ENCODE data around the gene LGI1. TPM values are rescaled to one million over a fixed set of nuclear protein-coding genes. Genes with fewer than 3 reads are reported as not detected.

The LGI1 gene
- polyA plus RNA-seq, 2 donors = 0.88 to 1.0 TPM

GRCh38 chr10:93752761-93753160, 5.0 kb upstream of the LGI1 start:
- H3K27ac ChIP-seq (ENCODE audit: low read depth in 2 of 2, low read length in 1 of 2) = peak overlapping the region in 1 of 2 donors; percentile 57
- peaks cover 0 to 7% of the 10 kb centered on the region in 2 donors for H3K4me1 ChIP-seq (ENCODE audit: control insufficient read depth in 2 of 2, insufficient read depth in 2 of 2, low read length in 1 of 2)

GRCh38 chr10:93753621-93754250, 4.0 kb upstream of the LGI1 start:
- H3K9me3 ChIP-seq (ENCODE audit: control insufficient read depth in 2 of 2, insufficient read depth in 1 of 2, low read depth in 1 of 2, low read length in 1 of 2) = peaks cover 0 to 3% of the 10 kb centered on the region in 2 donors
- H3K27me3 ChIP-seq (ENCODE audit: control insufficient read depth in 1 of 2, insufficient read depth in 2 of 2, low read length in 2 of 2) = peaks cover 0 to 5% of the 10 kb centered on the region in 2 donors
- H3K36me3 ChIP-seq (ENCODE audit: control insufficient read depth in 2 of 2, insufficient read depth in 2 of 2, low read length in 1 of 2) = no peaks in the 10 kb centered on the region
- no peak overlapping the region for H3K4me3 ChIP-seq (ENCODE audit: low read depth in 1 of 2, low read length in 2 of 2)
- WGBS, 2 donors = 31 to 45% methylated on average over 3 of the region's 3 CpGs
- peak overlapping the region in 1 of 2 donors; percentile 26 for H3K27ac ChIP-seq (ENCODE audit: low read depth in 2 of 2, low read length in 1 of 2)
- H3K4me1 ChIP-seq (ENCODE audit: control insufficient read depth in 2 of 2, insufficient read depth in 2 of 2, low read length in 1 of 2) = peaks cover 0 to 7% of the 10 kb centered on the region in 2 donors

More at GRCh38 chr10:93752761-93753160, 5.0 kb upstream of the LGI1 start:
- Histone ChIP-seq H3K4me3 (ENCODE audit: low read depth in 1 of 2, low read length in 2 of 2) (no peak overlapping the region), H3K36me3 (ENCODE audit: control insufficient read depth in 2 of 2, insufficient read depth in 2 of 2, low read length in 1 of 2) (no peaks in the 10 kb centered on the region), H3K27me3 (ENCODE audit: control insufficient read depth in 1 of 2, insufficient read depth in 2 of 2, low read length in 2 of 2) (peaks cover 0 to 5% of the 10 kb centered on the region in 2 donors), H3K9me3 (ENCODE audit: control insufficient read depth in 2 of 2, insufficient read depth in 1 of 2, low read depth in 1 of 2, low read length in 1 of 2) (peaks cover 0 to 3% of the 10 kb centered on the region in 2 donors)

- Histone ChIP-seq H3K27me3 (ENCODE audit: control insufficient read depth in 1 of 2, insufficient read depth in 2 of 2, low read length in 2 of 2) (peaks cover 0 to 5% of the 10 kb centered on the region in 2 donors), H3K27ac (ENCODE audit: low read depth in 2 of 2, low read length in 1 of 2) (peak overlapping the region; percentile 33 to 34), H3K36me3 (ENCODE audit: control insufficient read depth in 2 of 2, insufficient read depth in 2 of 2, low read length in 1 of 2) (no peaks in the 10 kb centered on the region), H3K9me3 (ENCODE audit: control insufficient read depth in 2 of 2, insufficient read depth in 1 of 2, low read depth in 1 of 2, low read length in 1 of 2) (peaks cover 0 to 3% of the 10 kb centered on the region in 2 donors), H3K4me3 (ENCODE audit: low read depth in 1 of 2, low read length in 2 of 2) (no peak overlapping the region), H3K4me1 (ENCODE audit: control insufficient read depth in 2 of 2, insufficient read depth in 2 of 2, low read length in 1 of 2) (peaks cover 0 to 7% of the 10 kb centered on the region in 2 donors)
- WGBS, 2 donors = 81 to 86% methylated on average over 3 of the region's 3 CpGs
These were observed 3.0 kb upstream of the LGI1 start for GRCh38 chr10:93754761-93755160.

- peaks cover 0 to 3% of the 10 kb centered on the region in 2 donors for H3K9me3 ChIP-seq (ENCODE audit: control insufficient read depth in 2 of 2, insufficient read depth in 1 of 2, low read depth in 1 of 2, low read length in 1 of 2)
- H3K36me3 ChIP-seq (ENCODE audit: control insufficient read depth in 2 of 2, insufficient read depth in 2 of 2, low read length in 1 of 2) = no peaks in the 10 kb centered on the region
- H3K27me3 ChIP-seq (ENCODE audit: control insufficient read depth in 1 of 2, insufficient read depth in 2 of 2, low read length in 2 of 2) = peaks cover 0 to 5% of the 10 kb centered on the region in 2 donors
- no peak overlapping the region for H3K4me3 ChIP-seq (ENCODE audit: low read depth in 1 of 2, low read length in 2 of 2)
- 71 to 76% methylated on average over 10 of the region's 10 CpGs for WGBS, 2 donors
- H3K27ac ChIP-seq (ENCODE audit: low read depth in 2 of 2, low read length in 1 of 2) = peak overlapping the region in 1 of 2 donors; percentile 33
- H3K4me1 ChIP-seq (ENCODE audit: control insufficient read depth in 2 of 2, insufficient read depth in 2 of 2, low read length in 1 of 2) = peaks cover 0 to 7% of the 10 kb centered on the region in 2 donors
These were observed 2.2 kb upstream of the LGI1 start for GRCh38 chr10:93755443-93756116.

GRCh38 chr10:93756118-93756517, 1.6 kb upstream of the LGI1 start:
- peaks cover 0 to 3% of the 10 kb centered on the region in 2 donors for H3K9me3 ChIP-seq (ENCODE audit: control insufficient read depth in 2 of 2, insufficient read depth in 1 of 2, low read depth in 1 of 2, low read length in 1 of 2)
- WGBS, 2 donors = 65 to 70% methylated on average over 3 of the region's 3 CpGs
- no peak overlapping the region for H3K27ac ChIP-seq (ENCODE audit: low read depth in 2 of 2, low read length in 1 of 2)
- no peaks in the 10 kb centered on the region for H3K36me3 ChIP-seq (ENCODE audit: control insufficient read depth in 2 of 2, insufficient read depth in 2 of 2, low read length in 1 of 2)
- H3K4me1 ChIP-seq (ENCODE audit: control insufficient read depth in 2 of 2, insufficient read depth in 2 of 2, low read length in 1 of 2) = peaks cover 0 to 7% of the 10 kb centered on the region in 2 donors
- H3K27me3 ChIP-seq (ENCODE audit: control insufficient read depth in 1 of 2, insufficient read depth in 2 of 2, low read length in 2 of 2) = peaks cover 0 to 5% of the 10 kb centered on the region in 2 donors
- H3K4me3 ChIP-seq (ENCODE audit: low read depth in 1 of 2, low read length in 2 of 2) = no peak overlapping the region

- Histone ChIP-seq H3K4me1 (ENCODE audit: control insufficient read depth in 2 of 2, insufficient read depth in 2 of 2, low read length in 1 of 2) (peaks cover 0 to 4% of the 10 kb centered on the region in 2 donors), H3K36me3 (ENCODE audit: control insufficient read depth in 2 of 2, insufficient read depth in 2 of 2, low read length in 1 of 2) (no peaks in the 10 kb centered on the region), H3K27ac (ENCODE audit: low read depth in 2 of 2, low read length in 1 of 2) (peak overlapping the region in 1 of 2 donors; percentile 52), H3K9me3 (ENCODE audit: control insufficient read depth in 2 of 2, insufficient read depth in 1 of 2, low read depth in 1 of 2, low read length in 1 of 2) (peaks cover 0 to 3% of the 10 kb centered on the region in 2 donors), H3K27me3 (ENCODE audit: control insufficient read depth in 1 of 2, insufficient read depth in 2 of 2, low read length in 2 of 2) (peaks cover 0 to 5% of the 10 kb centered on the region in 2 donors), H3K4me3 (ENCODE audit: low read depth in 1 of 2, low read length in 2 of 2) (no peak overlapping the region)
- WGBS, 2 donors = 17 to 35% methylated on average over 5 of the region's 5 CpGs
These were observed 600 bp upstream of the LGI1 start for GRCh38 chr10:93757136-93757535.

- peaks cover 0 to 3% of the 10 kb centered on the region in 2 donors for H3K9me3 ChIP-seq (ENCODE audit: control insufficient read depth in 2 of 2, insufficient read depth in 1 of 2, low read depth in 1 of 2, low read length in 1 of 2)
- peak overlapping the region in 1 of 2 donors; percentile 21 for H3K4me3 ChIP-seq (ENCODE audit: low read depth in 1 of 2, low read length in 2 of 2)
- WGBS, 2 donors = 60 to 64% methylated on average over 5 of the region's 5 CpGs
- no peaks in the 10 kb centered on the region for H3K36me3 ChIP-seq (ENCODE audit: control insufficient read depth in 2 of 2, insufficient read depth in 2 of 2, low read length in 1 of 2)
- peaks cover 0 to 4% of the 10 kb centered on the region in 2 donors for H3K4me1 ChIP-seq (ENCODE audit: control insufficient read depth in 2 of 2, insufficient read depth in 2 of 2, low read length in 1 of 2)
- H3K27me3 ChIP-seq (ENCODE audit: control insufficient read depth in 1 of 2, insufficient read depth in 2 of 2, low read length in 2 of 2) = peaks cover 0 to 5% of the 10 kb centered on the region in 2 donors
- no peak overlapping the region for H3K27ac ChIP-seq (ENCODE audit: low read depth in 2 of 2, low read length in 1 of 2)
These were observed 761 bp downstream of the LGI1 start for GRCh38 chr10:93758508-93758885.

GRCh38 chr10:93758891-93759410, 1.2 kb downstream of the LGI1 start:
- no peak overlapping the region for H3K27ac ChIP-seq (ENCODE audit: low read depth in 2 of 2, low read length in 1 of 2)
- H3K9me3 ChIP-seq (ENCODE audit: control insufficient read depth in 2 of 2, insufficient read depth in 1 of 2, low read depth in 1 of 2, low read length in 1 of 2) = peaks cover 0 to 3% of the 10 kb centered on the region in 2 donors
- peak overlapping the region in 1 of 2 donors; percentile 21 for H3K4me3 ChIP-seq (ENCODE audit: low read depth in 1 of 2, low read length in 2 of 2)
- WGBS, 2 donors = 68 to 75% methylated on average over 4 of the region's 4 CpGs
- H3K36me3 ChIP-seq (ENCODE audit: control insufficient read depth in 2 of 2, insufficient read depth in 2 of 2, low read length in 1 of 2) = no peaks in the 10 kb centered on the region
- H3K4me1 ChIP-seq (ENCODE audit: control insufficient read depth in 2 of 2, insufficient read depth in 2 of 2, low read length in 1 of 2) = peaks cover 0 to 4% of the 10 kb centered on the region in 2 donors
- H3K27me3 ChIP-seq (ENCODE audit: control insufficient read depth in 1 of 2, insufficient read depth in 2 of 2, low read length in 2 of 2) = peaks cover 0 to 5% of the 10 kb centered on the region in 2 donors

GRCh38 chr10:93760490-93760889, 2.8 kb downstream of the LGI1 start:
- H3K27me3 ChIP-seq (ENCODE audit: control insufficient read depth in 1 of 2, insufficient read depth in 2 of 2, low read length in 2 of 2) = peaks cover 0 to 5% of the 10 kb centered on the region in 2 donors
- no peaks in the 10 kb centered on the region for H3K9me3 ChIP-seq (ENCODE audit: control insufficient read depth in 2 of 2, insufficient read depth in 1 of 2, low read depth in 1 of 2, low read length in 1 of 2)
- WGBS, 2 donors = 68 to 70% methylated on average over 7 of the region's 7 CpGs
- no peak overlapping the region for H3K4me3 ChIP-seq (ENCODE audit: low read depth in 1 of 2, low read length in 2 of 2)
- no peaks in the 10 kb centered on the region for H3K36me3 ChIP-seq (ENCODE audit: control insufficient read depth in 2 of 2, insufficient read depth in 2 of 2, low read length in 1 of 2)
- no peak overlapping the region for H3K27ac ChIP-seq (ENCODE audit: low read depth in 2 of 2, low read length in 1 of 2)
- H3K4me1 ChIP-seq (ENCODE audit: control insufficient read depth in 2 of 2, insufficient read depth in 2 of 2, low read length in 1 of 2) = no peaks in the 10 kb centered on the region
